BLaER1 (cell line): ENCODE data around the gene AREG.

Experiments used
- H3K27ac ChIP-seq: shearing (Covaris generic); formaldehyde crosslinking; 2 replicates; pipeline ENCODE4 v1.8.1; 2022
- H3K27me3 ChIP-seq: shearing (Covaris generic); formaldehyde crosslinking; 2 replicates; pipeline ENCODE4 v1.8.1; 2022
- H3K36me3 ChIP-seq: shearing (Covaris generic); formaldehyde crosslinking; 2 replicates; pipeline ENCODE4 v1.8.1; 2022
- H3K4me1 ChIP-seq: shearing (Covaris generic); formaldehyde crosslinking; 2 replicates; pipeline ENCODE4 v1.8.1; 2022
- H3K4me2 ChIP-seq: shearing (Covaris generic); formaldehyde crosslinking; 2 replicates; pipeline ENCODE4 v1.8.1; 2022
- H3K4me3 ChIP-seq: shearing (Covaris generic); formaldehyde crosslinking; 2 replicates; pipeline ENCODE4 v1.8.1; 2022
- H3K9ac ChIP-seq: shearing (Covaris generic); formaldehyde crosslinking; 2 replicates; pipeline ENCODE4 v1.8.1; 2022
- H3K9me3 ChIP-seq: shearing (Covaris generic); formaldehyde crosslinking; 2 replicates; pipeline ENCODE4 v1.8.1; 2022
- H4K20me1 ChIP-seq: shearing (Covaris generic); formaldehyde crosslinking; 2 replicates; pipeline ENCODE4 v1.8.1; 2022
- Cebpa-rat ChIP-seq: shearing (Covaris generic); IDR thresholded peaks from 2 replicates; pipeline ENCODE4 v1.8.1; 2022

Gene AREG

DNA sequence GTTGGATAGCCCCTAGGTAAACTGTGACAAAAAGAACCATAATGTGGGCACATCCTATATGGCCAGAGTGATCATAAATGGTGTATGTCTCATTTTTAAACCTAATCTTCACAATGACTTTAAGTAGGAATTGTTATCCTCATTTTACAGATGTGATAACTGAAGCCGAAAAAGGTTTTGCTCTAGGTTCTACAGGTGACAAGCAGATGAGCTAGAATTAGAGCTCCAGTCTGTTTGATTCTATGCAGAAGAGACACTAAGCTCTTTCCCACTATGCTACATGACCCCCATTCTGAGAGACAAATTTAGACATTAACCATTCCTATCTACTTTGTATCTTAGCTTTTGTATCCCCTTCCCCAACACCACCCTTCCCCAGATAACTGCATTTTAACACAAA is 2.0 kb downstream of the AREG start:
- no peak overlapping the region for H3K4me3 ChIP-seq
- no peaks in the 10 kb centered on the region for H3K4me1 ChIP-seq
- no peaks in the 10 kb centered on the region for H3K9me3 ChIP-seq
- H3K27me3 ChIP-seq: peaks cover 21% of the 10 kb centered on the region
- no peaks in the 10 kb centered on the region for H4K20me1 ChIP-seq
- TF ChIP-seq Cebpa-rat: no peak
- no peaks in the 10 kb centered on the region for H3K36me3 ChIP-seq
- no peak overlapping the region for H3K4me2 ChIP-seq
- no peak overlapping the region for H3K9ac ChIP-seq
- no peak overlapping the region for H3K27ac ChIP-seq

DNA sequence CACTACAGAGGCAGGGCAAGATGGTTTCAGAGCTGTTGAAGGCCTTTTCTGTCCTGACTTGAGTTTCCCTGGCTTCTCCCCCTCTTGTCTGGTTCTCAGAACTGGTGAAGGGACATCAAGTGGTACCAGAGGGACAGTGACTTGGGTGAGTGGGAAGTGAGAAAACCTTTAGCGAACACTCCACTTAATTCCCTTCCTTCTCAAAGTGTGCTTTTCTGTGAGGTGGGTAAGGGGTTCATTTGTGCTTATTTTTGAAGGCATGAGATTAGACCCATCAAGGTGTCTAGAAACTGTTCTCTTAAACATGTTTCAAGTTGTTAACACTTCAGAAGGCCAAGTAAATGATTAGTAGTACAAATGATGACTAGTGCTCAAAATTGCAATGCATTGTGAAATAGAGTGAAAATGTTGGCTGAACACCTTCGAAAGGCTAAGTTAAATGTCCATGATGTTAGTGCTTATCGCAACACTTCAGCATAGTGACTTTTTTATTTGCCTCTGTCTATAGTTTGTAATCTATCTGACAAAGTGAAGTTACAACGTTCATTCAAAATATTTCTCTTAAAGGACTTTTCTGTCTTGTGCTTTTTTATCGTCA is 2.8 kb downstream of the AREG start:
- Histone ChIP-seq H3K4me3 (no peak overlapping the region), H3K9ac (no peak overlapping the region), H3K36me3 (no peaks in the 10 kb centered on the region), H4K20me1 (no peaks in the 10 kb centered on the region), H3K4me2 (no peak overlapping the region), H3K9me3 (no peaks in the 10 kb centered on the region), H3K27me3 (peaks cover 21% of the 10 kb centered on the region), H3K27ac (no peak overlapping the region), H3K4me1 (no peaks in the 10 kb centered on the region)
- no peak for TF ChIP-seq Cebpa-rat

DNA sequence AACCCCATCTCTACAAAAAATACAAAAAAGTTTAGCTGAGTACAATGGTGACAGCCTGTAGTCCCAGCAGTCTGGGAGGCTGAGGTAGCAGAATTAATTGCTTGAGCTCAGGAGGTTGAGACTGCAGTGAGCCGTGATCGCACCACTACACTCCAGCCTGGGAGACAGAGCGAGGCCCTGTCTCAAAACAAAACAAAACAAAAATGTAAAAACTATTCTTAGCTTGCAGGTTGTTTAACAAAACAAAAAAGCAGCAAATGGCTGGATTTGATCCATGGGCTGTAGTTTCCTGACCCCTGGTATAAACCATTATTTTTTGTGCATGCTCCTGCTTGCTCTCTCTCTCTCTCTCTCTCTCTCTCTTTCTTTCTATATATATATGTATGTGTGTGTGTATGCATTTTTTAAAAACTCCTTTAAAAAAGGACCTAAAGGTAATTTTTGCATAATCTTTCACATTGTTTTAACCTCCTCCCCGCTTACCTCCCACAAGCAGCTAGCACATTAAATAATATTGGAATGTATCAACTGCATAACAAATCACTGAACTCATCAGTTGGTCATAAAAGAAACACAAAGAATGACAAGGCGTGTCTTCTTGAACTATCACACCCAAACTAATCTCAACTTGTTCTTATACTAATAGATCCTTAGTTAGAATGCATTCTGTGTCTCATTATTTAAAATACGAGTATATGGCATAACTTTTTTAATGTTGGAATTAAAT is 4.8 kb downstream of the AREG start:
- TF ChIP-seq Cebpa-rat: no peak
- Histone ChIP-seq H3K4me2 (no peak overlapping the region), H3K27ac (no peak overlapping the region), H3K4me3 (no peak overlapping the region), H3K36me3 (no peaks in the 10 kb centered on the region), H3K9ac (no peak overlapping the region), H3K9me3 (no peaks in the 10 kb centered on the region), H4K20me1 (no peaks in the 10 kb centered on the region), H3K27me3 (peaks cover 14% of the 10 kb centered on the region), H3K4me1 (no peaks in the 10 kb centered on the region)

DNA sequence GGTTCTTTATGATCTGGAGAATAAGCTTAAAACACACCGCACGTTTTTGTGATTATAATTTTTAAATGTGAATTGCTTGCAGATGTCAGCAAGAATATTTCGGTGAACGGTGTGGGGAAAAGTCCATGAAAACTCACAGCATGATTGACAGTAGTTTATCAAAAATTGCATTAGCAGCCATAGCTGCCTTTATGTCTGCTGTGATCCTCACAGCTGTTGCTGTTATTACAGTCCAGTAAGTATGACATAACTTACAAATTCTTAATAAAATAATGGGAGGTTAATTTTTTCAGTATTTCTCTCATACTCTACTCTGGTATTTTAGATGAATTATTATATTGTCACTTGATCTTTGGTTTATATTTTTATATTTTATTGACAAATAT is 5.4 kb downstream of the AREG start:
- H3K27ac ChIP-seq: no peak overlapping the region
- H3K4me2 ChIP-seq: no peak overlapping the region
- H3K9me3 ChIP-seq: no peaks in the 10 kb centered on the region
- H3K4me3 ChIP-seq: no peak overlapping the region
- TF ChIP-seq Cebpa-rat: no peak
- H3K4me1 ChIP-seq: no peaks in the 10 kb centered on the region
- H3K9ac ChIP-seq: no peak overlapping the region
- peaks cover 9% of the 10 kb centered on the region for H3K27me3 ChIP-seq
- H3K36me3 ChIP-seq: no peaks in the 10 kb centered on the region
- no peaks in the 10 kb centered on the region for H4K20me1 ChIP-seq

DNA sequence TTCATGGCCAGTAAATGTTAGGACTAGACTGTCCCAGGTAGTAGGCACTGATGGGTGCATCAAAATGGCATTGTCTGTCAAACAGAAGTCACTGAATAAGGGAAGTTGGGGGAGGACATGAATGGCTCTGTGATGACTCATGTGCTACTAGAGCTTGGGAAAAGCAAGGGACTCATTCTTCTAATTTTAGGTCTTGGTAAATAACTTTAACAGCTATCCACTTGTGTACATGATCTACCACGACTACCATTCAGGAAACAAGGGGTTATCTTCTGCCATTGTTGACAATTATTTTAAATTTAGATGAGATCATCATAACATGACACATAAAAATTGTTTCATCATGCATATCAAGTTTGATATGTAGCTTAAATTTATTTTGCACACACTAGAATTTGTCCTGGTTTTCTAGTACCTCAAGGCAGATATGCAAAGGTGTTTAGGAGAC is 6.3 kb downstream of the AREG start:
- no peak for TF ChIP-seq Cebpa-rat
- Histone ChIP-seq H3K9me3 (no peaks in the 10 kb centered on the region), H3K27ac (no peak overlapping the region), H4K20me1 (no peaks in the 10 kb centered on the region), H3K36me3 (no peaks in the 10 kb centered on the region), H3K4me3 (no peak overlapping the region), H3K4me2 (no peak overlapping the region), H3K9ac (no peak overlapping the region), H3K4me1 (no peaks in the 10 kb centered on the region), H3K27me3 (peaks cover 3% of the 10 kb centered on the region; the same call in 1 of the 2 replicates)

DNA sequence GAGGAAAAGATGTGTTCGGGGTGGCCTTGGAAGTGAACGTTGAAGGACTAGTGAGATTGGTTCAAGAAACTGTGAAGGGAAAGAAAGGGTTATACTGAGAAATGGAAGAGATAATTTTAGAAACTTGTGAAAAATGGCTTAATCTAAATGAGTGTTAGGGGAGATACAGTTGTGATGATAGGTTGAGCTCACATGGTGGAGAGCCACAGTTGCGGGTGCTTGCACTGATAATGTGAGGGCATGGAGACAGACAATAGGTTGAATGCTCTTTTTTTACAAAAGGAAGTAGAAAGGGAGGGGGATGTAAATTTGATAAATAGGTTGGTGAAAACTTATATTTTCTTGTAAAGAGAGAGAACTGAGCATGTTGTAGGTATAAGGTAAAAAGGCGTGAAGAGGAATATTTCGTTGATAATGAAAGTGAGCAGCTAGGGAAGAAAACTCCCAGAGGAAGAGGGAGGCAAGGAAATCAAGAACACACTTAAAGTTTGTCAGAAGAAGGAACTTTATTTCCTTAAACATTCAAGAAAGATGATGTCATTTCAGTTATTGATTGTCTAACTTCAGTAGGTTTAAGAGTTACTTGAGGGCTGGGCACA is 8.2 kb downstream of the AREG start:
- H3K4me2 ChIP-seq: no peak overlapping the region
- H3K4me3 ChIP-seq: no peak overlapping the region
- TF ChIP-seq Cebpa-rat: no peak
- H3K27me3 ChIP-seq: no peaks in the 10 kb centered on the region
- no peaks in the 10 kb centered on the region for H3K9me3 ChIP-seq
- no peaks in the 10 kb centered on the region for H4K20me1 ChIP-seq
- H3K27ac ChIP-seq: no peak overlapping the region
- no peak overlapping the region for H3K9ac ChIP-seq
- no peaks in the 10 kb centered on the region for H3K36me3 ChIP-seq
- no peaks in the 10 kb centered on the region for H3K4me1 ChIP-seq

DNA sequence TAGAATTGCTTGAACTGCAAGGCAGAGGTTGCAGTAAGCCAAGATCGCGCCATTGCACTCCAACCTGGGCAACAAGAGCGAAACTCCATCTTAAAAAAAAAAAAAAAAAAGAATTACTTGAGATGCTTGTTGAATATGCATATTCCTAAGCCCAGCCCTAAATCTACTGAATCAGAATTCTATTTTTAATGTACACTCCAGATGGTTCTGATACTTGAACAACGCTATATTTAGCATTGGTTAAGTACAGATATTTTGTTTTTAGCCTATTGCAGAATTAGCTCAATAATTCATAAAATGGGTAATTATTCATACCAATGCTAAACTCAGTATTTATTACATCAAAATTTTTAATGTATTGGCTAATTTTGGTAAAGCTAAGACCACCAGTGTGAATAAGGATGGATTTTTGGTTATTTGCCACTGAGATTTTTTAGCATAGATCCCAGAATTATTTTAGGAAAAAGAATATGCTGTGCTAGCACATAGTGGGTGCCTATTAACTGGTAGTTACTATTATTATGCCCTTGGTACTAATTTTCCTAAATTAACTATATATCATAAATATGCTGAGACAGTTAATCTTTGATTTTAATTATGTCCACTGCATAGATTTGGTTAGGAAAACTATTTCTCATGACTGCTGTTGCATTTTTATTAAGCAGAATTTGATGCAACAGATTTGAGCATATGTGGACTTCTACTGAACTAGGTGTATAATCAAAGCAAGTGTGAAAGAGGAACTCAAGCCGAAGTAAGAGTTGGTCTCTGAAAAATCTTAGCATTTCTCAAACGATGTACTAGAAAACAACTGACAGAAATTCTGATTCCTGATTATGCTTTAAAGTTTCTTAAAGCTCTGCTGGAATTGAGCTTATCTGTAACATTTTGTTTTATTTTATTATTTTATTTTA is 9.2 kb downstream of the AREG start:
- no peaks in the 10 kb centered on the region for H3K27me3 ChIP-seq
- H3K4me2 ChIP-seq: no peak overlapping the region
- no peak overlapping the region for H3K27ac ChIP-seq
- H3K4me3 ChIP-seq: no peak overlapping the region
- H3K4me1 ChIP-seq: no peaks in the 10 kb centered on the region
- H3K9me3 ChIP-seq: no peaks in the 10 kb centered on the region
- H4K20me1 ChIP-seq: no peaks in the 10 kb centered on the region
- H3K9ac ChIP-seq: no peak overlapping the region
- H3K36me3 ChIP-seq: no peaks in the 10 kb centered on the region
- no peak for TF ChIP-seq Cebpa-rat

DNA sequence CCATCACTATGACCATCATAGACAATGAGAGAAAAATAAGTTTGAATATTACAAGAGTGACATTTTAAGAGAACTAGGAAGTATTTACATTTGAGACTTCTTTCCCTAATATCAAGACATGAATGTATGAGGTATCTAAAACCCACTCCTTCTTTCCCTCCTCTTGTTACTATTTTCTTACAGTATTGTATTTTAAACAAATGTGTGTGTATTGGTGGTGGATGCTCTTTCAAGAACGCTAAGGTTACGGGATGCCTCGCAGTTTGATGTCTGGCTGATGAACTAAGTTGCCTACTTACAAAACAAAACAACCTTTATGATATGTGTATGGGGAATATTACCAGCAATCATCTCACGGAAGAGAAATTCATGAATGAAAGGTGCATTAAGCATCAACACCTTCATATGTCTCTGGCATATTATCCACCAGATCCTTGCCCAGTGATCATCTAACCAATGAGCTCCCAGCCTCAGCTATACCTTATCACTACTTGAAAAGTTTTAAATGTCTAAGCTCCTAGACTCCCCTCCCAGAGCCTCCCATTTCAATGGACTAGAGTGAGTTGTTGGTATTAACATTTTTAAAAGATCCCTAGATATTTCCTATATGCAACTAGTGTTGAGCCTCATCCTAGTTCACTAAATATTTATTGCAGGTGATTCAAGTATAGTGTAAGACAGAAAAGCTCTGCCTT is 10.6 kb downstream of the AREG start:
- Histone ChIP-seq H3K27ac (no peak overlapping the region), H3K9me3 (no peaks in the 10 kb centered on the region), H3K4me1 (no peaks in the 10 kb centered on the region), H3K4me3 (no peak overlapping the region), H3K27me3 (no peaks in the 10 kb centered on the region), H4K20me1 (no peaks in the 10 kb centered on the region), H3K4me2 (no peak overlapping the region), H3K36me3 (no peaks in the 10 kb centered on the region), H3K9ac (no peak overlapping the region)
- no peak for TF ChIP-seq Cebpa-rat

DNA sequence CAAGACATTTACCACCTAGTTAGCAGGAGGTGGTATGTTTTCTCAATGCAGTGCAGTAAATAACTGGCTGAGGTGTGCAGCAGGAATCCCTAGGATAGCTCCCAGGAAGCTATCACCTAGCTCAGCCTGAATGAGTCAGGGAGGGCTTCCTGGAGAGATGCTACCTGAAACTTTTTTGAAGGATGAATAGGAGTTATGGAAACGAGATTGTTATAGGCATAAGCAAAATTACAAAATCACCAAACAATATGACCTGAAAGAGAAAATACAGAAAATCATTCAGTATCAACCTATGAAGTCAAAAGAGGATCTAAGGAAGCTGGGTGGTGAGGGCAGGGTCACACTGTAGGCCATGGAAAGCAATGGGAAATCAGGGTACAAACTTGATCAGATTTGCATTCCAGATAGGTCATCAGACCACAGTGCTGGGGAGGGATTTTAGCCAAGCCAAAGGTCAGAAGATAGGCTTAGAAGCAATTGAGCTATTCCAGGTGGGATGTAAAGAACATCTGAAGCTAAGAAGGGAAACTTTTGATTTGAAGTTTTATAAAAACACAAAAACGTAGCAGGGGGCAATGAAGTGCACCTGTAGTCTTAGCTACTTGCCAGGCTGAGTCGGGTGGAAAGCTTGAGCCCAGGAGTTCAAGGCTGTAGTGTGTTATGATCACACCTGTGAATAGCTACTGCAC is 11.3 kb downstream of the AREG start:
- Histone ChIP-seq H3K9ac (no peak overlapping the region), H3K4me1 (no peaks in the 10 kb centered on the region), H3K9me3 (no peaks in the 10 kb centered on the region), H3K4me3 (no peak overlapping the region), H4K20me1 (no peaks in the 10 kb centered on the region), H3K4me2 (no peak overlapping the region), H3K27ac (no peak overlapping the region), H3K27me3 (no peaks in the 10 kb centered on the region), H3K36me3 (no peaks in the 10 kb centered on the region)
- TF ChIP-seq Cebpa-rat: no peak
